ENCODE results near the gene TRAF2.

Gene TRAF2

DNA sequence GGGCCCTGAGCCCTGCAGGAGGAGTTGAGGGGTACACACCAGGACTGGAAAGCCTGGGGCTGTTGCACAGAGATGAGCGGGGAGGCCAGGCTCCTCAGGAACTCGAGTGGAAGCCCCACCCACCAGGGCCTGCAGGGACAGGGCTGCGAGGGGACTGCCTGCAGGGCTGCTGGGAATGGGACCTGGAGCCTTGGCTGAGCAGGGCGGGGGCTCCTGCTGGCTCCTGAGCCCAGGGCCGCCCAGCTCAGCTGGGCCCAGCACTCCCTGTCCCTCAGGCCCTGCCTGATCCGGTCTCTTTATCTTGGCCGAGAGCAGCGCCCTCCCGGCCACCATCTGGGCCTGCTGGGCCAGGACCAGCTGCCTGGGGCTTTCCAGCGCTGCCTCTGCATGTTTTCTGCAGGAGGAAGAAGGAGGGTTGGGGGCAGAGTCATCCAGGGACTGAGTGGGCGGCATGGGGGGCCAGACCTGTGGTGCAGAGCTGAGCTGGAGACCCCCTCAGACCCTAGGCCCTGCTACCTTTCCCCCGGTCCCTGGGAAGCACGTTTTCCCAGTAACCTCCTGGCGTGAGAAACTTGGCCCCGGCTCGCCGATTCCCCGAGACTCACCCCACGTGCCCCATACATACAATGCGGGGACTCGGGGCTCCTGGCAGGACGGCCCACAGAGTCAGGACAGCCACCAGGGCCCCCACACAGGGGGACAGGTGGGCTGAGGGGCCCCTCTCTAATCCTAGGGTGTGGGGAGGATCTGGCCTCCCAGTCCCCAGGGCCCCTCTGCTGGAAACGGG, 75.2 kb downstream of the TRAF2 start:
- no peak for DNase-seq (ENCODE audit: low read depth, low spot score)

DNA sequence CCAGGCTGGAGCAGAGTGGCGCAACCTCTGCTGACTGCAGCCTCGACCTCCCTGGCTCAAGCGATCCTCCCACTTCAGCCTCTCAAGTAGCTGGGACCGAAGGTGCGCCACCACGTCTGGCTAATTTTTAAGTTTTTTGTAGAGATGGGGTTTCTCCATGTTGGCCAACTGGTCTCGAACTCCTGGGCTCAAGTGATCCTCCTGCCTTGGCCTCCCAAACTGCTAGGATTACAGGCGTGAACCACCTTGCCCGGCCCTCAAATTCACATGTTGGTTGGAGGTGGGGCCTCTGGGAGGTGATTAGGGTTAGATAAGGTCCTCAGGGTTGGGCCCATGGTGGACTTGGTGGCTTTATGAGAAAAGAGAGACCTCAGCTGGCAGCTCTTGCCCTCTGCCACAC, 75.8 kb downstream of the TRAF2 start:
- DNase-seq (ENCODE audit: low read depth, low spot score), result no peak

DNA sequence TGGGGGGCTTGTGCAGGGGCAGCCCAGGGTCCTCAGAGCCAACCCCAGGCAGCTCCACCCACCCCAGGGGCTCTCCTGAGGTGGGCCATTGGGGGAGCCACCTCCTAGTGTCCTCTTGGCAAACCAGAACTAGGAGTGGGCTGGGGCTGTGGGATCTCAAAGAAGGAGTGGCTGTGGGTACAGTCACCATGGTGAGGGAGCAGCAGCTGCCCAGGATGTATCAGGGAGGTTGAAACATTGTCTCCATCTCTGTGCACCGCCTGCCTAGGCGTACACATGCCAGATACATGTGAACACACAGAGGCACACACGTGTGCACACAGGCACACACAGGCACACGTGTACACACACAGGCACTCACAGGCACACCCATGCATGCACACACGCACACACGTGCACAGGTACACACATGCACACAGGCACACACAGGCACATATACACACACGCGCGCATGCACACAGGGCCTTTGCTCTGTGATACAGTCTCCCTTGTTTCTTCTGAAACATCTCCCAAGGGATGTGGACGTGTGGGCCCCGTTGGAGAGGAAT, 76.5 kb downstream of the TRAF2 start:
- no peak for DNase-seq (ENCODE audit: low read depth, low spot score)

DNA sequence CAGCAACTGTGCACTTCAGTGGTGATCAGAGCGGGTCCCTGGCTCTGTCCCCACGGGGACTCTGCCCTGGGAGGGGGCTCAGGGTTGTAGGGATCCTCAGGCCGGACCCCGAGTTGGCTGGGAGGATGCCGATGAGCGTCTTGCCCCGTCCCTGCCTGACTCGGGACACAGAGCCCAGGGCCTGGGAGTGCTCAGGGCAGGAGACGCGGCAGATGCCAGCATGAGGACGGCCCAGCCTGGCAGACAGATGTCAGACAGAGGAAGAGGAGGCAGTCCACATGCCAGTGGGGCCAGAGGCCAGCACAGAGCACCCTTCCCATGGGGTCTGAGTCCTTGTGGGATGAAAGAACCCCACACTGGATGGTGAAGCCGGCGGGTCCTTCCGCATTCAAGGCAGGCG, 77.0 kb downstream of the TRAF2 start:
- no peak for DNase-seq (ENCODE audit: low read depth, low spot score)

DNA sequence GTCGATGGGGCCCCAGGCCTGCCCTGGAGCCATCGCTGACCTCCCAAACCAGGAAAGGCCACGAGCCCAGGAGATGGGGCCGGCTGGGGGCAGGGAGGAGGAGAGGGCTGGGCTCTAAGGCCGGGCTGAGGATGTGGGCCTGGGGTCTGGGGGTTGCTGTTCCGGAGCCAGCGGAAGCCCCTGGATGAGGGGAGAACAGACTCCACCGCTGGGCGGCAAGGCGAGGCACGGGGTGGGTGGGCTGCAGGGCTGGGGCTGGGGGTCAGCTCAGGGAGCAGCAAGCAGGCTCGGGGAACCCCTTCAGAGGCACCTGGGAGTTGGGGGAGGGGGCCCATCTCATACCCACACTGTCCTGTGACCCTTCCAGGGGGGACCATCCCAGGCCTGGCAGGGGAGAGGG, 77.4 kb downstream of the TRAF2 start:
- DNase-seq (ENCODE audit: low read depth, low spot score), result no peak

DNA sequence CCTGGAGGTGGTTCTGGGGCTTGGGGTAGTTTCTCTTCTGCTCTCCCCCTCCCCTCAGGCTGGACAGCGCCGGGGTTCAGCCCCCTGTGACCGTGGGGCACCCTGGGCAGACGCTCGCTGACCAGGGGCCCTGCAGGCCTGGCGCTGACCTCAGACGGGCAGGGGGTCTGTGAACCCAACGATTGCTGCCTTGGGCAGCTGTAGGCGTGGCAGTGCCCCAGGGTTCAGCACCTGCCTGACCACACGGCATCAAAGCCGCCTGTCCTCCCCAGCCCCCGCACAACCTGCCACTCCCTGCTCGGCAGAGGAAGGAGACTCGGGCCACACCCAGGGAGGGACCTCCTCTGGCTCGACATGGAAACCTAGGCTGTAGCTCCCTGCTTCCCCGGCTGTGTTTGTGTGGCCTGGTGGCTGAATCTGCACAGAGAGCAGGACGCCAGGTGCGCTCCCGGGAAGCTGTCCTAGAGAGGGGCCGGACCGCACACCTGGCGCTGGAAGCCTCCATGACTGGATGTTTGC, 77.9 kb downstream of the TRAF2 start:
- DNase-seq (ENCODE audit: low read depth, low spot score), result no peak

DNA sequence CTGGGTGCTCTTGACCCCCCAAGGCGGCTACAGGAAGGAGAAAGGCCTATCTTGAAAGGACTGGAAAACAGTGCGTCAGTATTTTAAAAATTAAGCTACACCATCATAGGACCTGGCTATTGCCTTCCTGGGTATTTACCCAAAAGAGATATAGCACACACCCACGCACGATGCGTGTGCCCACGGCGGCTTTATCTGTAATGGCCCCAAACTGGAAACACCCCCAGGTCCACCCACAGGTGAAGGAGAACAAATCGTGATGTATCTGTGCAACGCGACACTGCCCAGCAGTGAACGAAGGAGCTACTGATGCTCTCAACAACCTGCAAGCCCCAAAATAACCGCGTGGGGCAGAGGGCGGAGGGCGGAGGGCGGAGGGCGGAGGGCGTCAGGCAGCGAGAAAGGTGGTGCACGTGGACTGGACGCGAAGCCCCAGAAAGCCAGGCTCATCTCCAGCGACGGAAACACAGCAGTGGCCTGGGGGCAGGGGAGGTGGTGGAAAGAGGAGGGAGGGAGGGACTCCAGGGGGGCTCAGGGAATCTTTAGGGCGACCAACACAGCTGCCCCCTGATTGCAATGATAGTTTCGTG, 78.6 kb downstream of the TRAF2 start:
- DNase-seq (ENCODE audit: low read depth, low spot score), result no peak

DNA sequence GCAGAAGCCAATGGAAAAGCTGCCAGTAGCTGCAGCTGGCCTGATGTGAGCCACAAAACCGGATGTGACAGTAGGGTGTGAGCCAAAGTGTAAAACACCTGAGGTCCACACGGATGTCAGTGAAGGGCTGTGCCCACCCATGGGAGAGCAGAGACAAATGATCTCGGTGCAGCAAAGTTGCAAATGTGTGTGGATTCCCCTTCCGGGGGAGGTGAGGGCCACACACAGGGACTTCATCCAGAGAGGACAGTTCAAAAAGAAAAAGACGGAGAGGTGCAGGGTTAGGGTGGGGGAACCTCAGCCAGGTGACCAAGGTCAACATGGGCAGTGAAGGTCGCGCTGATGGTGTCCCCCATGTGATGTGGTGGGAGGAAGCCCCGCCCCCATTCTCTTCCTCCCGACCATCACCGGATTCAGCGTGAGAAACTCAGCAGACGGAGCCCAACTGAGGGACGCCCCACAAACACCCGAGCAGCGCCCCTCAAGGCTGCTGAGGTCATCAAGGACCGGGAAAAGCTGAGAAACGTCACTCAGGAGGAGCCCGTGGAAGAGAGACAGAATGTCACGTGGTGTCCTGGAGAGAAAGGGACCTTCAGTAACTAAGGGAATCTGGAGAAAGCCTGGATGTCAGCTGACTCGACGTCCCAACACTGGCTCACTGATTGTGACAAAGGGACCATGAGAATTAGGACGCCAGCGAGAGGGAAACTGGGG, 79.6 kb downstream of the TRAF2 start:
- DNase-seq (ENCODE audit: low read depth, low spot score), result no peak

DNA sequence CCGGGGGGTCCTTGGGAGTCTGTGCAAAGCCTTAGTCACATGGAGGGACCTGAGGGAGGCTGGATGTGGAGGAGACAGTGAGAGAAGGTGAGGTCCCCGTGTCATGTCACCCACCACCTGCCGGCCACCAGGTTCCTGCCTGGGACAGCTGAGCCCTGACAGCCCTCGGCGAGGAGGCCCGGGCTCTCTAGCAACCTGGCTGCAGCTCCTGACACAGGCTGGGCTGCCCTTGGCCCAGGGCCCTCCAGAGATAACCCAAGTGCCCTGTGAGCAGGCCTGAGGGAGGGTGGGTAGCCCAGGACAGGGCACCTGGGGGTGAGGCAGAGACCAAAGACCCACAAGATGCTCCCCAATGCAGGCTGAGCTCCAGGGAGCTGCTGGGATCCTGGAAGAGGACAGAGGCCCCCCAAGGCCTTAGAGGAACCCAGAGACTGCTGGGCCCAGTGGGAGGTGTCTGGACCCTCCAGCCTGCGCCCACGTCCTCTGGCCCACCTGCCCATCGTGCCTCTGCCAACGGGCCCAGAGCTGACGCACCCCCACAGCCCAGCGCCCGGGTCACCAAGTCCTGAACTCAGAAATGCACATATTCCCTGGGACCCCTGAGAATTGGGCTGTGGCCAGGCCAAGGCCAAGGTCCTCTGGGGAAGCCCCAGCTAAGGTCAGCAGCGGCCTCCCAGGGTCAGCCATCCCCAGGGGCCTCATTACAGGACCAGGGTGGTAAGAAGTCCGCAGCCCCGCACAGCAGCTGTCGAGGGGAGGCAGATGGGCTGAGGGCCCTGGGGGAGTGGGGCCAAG, 82.2 kb downstream of the TRAF2 start:
- no peak for DNase-seq (ENCODE audit: low read depth, low spot score)

DNA sequence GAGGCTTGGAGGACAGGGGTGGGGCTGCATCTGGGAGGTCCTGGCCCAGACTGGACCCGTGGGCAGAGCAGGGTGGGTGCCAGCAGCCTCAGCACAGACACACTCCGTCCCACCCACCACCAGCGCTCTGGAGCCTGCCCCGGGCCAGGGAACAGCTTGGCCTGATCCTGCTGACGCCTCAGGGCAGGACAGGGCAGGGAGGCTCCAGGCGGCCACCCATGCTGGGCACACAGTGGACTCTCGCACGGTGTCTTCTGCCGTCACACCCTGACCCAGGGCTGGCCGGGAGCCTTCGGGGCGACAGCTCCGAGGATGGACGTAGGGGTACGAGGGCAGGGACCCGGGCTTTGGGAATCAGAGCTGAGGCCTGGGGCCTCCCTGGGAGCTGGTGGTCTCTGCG, 82.8 kb downstream of the TRAF2 start:
- no peak for DNase-seq (ENCODE audit: low read depth, low spot score)

DNA sequence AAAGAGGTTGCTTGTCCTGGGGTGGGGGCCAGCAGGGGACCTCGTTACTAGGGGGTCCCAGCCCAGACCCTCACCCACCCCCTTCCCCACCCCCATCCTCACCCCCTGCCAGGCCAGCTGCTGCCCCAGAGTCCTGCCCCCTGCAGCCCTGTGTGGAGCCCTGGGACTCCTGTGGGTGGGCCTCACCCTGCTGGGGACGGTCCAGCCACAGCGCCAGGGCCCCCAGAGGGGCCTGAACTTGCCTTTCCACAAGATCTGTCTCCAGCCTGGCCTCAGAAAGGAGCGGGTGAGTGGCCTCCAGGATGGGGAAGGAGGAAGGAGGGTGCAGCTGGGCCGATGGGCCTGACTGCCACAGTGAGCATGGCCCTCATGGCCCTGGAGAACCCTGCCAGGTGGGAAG, 83.5 kb downstream of the TRAF2 start:
- no peak for DNase-seq (ENCODE audit: low read depth, low spot score)

DNA sequence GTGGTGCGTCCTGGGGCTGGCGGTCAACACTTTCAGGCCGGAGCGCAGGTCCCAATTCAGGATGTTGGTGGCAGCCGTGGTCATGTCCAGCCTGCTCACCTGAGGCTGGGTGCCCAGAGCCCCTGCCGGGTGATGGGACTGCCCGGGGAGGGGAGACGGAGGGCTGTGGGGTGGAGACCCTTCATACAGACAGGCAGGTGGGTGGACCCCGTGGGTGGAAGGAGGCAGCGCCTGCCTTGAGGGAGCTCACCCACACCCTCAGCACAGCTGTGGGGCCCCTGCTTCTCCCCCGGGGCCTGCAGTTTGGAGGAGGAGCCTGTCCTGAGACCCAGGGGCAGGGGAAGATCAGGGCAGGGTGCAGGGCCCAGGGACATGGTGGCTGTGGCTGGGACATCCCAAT, 84.0 kb downstream of the TRAF2 start:
- no peak for DNase-seq (ENCODE audit: low read depth, low spot score)

DNA sequence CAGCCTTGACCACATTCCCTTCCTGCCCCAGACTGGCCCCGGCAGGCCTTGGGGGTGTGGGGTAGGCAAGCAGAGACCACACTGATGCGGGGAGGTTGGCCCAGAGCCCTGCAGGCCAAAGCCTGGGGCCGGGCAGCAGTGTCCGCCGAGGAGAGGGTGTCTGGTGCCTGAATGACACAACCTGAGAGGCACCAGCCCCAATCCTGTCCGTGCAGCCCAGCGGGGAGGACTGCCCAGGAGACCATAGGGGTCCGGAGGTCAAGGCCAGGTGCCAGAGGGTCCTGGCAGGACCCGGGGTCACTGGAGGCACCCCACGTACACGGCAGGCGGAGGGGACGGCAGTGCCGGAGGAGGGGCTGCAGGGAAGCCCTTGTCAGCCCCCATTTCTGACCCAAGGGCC, 85.4 kb downstream of the TRAF2 start:
- no peak for DNase-seq (ENCODE audit: low read depth, low spot score)

DNA sequence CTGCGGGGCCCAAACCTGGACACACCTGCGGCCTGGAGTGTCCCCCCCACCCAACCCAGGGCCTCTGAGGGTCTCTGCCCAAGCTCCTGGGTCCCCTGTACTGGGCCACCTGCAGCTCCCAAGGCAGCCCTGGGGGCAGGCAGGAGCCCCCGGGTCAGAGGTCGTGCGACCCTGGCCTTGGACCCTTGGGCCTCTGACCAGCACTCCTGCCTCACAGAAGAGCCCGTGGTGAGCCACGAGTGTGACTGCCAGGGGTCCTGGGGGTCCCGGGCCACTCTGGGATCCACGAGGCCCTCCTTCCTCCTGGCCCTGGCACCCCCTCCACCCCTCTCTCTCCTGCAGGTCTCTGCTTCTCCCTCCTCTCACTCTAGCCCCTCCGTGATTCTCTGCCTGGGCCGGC, 86.0 kb downstream of the TRAF2 start:
- no peak for DNase-seq (ENCODE audit: low read depth, low spot score)

DNA sequence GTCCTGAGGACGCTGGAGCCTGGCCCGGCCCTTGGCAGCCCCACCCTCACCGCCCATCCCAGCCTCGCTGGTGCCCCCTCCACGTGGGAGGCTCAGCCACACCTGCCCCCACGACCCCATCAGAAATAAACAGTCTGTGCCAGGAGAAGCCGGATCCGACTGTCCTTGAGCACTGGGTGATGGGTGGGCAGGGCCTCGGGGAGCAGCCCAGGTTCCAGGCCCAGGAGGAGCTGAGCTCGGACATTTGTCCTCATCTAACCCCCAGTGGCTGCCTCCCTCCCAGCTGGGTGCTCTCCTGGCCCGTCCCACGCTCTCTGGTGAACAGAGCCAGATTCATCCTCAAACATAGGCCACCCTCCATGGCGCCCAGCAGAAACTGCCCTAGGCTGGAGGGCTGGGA, 86.4 kb downstream of the TRAF2 start:
- no peak for DNase-seq (ENCODE audit: low read depth, low spot score)

DNA sequence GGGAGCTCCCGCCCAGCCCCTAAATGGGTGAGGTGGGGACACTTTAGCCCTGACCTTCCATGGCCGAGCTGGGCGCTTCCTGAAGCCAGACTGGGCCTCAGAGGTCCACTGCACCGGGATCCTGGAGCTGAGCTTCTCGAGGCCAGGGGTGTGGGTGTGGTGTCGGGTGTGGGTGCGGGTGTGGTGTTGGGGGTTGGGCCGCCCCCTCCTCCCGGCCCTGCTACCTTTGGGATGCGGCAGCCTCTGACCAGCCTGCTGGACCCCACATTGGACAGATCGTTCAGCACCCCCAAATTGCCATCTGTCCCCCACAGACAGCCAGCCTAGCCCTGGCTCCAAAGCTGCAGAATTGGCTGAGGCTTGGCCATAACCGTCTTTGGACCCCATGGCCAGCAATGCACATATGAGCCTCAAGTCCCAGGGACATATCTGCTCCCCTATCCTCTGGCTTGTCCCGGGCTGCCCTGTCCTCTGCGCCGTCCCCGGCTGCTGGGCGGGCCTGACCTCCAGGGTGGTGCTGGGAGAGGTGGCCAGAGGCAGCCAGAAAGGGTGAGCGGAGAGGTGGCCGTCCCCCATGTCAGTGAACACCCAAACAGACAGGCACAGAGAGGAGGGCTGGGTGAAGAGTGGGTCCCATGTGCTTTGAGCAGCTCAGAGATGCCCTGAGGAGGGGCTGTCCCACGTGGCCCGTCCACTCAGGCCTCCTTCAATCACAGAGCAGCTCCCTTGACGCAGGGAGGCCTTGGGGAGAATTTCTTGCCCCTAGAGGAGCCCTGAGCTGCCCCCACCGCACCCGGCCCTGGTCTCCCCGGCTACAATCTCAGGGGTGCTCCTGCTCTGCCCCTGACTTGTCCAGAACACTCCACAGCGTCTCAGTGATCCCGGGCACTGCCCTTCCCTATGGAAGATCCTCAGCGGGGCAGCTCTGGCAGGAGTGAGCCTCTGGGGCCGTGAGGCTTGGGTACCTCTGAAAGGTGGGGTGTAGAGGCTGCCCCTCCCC, 87.6 kb downstream of the TRAF2 start:
- no peak for DNase-seq (ENCODE audit: low read depth, low spot score)

DNA sequence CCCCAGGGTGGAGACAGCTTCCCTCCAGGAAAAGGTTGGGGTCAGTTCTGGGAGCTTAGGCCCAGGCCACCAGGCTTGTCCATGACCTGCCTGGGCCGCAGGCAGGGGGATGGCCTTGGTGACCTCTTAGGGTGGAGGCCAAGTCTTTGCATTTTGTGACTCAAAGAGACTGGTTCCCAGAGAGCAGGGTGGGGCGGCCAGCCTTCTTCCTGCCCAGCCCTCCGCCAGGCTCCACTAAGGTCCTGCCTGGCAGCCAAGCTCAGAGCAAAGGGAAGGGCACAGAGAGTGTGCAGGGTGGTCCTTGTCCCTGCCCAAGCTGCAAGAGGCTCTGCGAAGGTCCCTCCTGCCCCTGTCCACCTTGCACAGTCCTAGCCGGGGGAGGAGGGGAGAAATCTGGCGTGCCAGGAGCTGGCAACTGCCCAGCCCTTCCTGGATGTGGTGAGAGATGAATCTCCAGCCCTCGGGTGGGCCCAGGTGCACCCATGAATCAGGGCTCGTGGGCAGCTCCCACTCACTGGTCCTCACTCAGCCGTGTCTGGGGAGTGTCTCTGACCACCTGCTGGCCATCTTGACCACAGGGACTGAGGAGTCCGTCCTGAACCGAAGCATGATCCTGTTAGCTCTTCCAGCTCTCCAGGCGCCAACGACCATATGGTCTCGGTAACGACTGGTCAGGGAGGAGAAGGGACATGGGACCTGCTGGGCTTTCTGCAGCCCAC, 88.7 kb downstream of the TRAF2 start:
- DNase-seq (ENCODE audit: low read depth, low spot score), result no peak

DNA sequence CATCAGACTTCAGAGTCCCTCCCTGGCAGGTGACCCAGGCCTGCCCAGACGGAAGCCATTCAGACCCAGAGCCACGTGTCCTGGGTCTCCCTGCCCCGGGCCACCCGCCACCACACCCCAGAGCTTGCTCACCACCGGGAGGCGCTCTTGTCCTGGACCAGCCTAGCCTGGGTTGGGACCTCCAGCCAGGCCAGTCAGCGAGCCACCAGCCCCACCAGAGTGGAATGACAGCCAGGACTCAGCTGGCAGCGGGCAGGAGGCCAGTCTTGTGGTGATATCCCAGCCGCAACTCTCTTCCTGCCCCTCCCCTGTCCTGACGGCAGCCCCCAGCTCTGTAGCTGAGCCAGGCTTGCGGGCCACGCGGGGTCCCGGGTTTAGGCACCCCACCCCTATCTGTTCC, 89.3 kb downstream of the TRAF2 start:
- DNase-seq (ENCODE audit: low read depth, low spot score), result no peak

Data from brain pericyte (primary cell).